ENCODE measurements around the gene ATP10A. TPM values are rescaled to one million over a fixed set of nuclear protein-coding genes. Genes with fewer than 3 reads are reported as not detected.

Gene ATP10A
- total RNA-seq, 1 experiment from 2014 or later, result not detected

- BruUV-seq (replicated peaks), result no TSS peak
- no peak for TF ChIP-seq CTCF (IDR thresholded peaks at IDR 0.05; ENCODE audit: insufficient read depth in 1 of 2, low read depth in 1 of 2, low read length in 1 of 2, severe bottlenecking in 1 of 2, unreplicated experiment in 1 of 2)
- Mint-ChIP-seq H3K4me1 (ENCODE audit: low read depth, unreplicated experiment) (no peaks in the 10 kb centered on the region), H3K36me3 (ENCODE audit: insufficient read depth, unreplicated experiment) (no peaks in the 10 kb centered on the region), H3K4me3 (ENCODE audit: unreplicated experiment) (no peak overlapping the region), H3K9me3 (ENCODE audit: unreplicated experiment) (no peaks in the 10 kb centered on the region), H3K27ac (ENCODE audit: unreplicated experiment) (peak overlapping the region; percentile 29), H3K27me3 (ENCODE audit: insufficient read depth, unreplicated experiment) (peaks cover 8% of the 10 kb centered on the region)
- no peaks in the 10 kb centered on the region for H3K9me3 ChIP-seq
- POLR2A ChIA-PET, result no interaction called here
- DNase-seq, result no peak
- no peaks in the 10 kb centered on the region for H3K36me3 ChIP-seq (ENCODE audit: control insufficient read depth, insufficient read depth, low read length)
- no peaks in the 10 kb centered on the region for H3K4me1 ChIP-seq
- H3K4me3 ChIP-seq (ENCODE audit: low read depth, low read length), result no peak overlapping the region
- no peaks in the 10 kb centered on the region for H3K27me3 ChIP-seq (replicated peaks; ENCODE audit: control insufficient read depth, insufficient read depth, low read length)
- intact Hi-C loops (cut with micrococcal nuclease; ENCODE audit: unreplicated experiment), result no loop called here
- CTCF ChIA-PET, result no interaction called here
These were observed 52.5 kb downstream of the ATP10A start for GRCh38 chr15:25810631-25811091.

GRCh38 chr15:25810154-25810553 is 53.0 kb downstream of the ATP10A start:
- H3K36me3 Mint-ChIP-seq (ENCODE audit: insufficient read depth, unreplicated experiment), result no peaks in the 10 kb centered on the region
- no peak overlapping the region for H3K4me3 Mint-ChIP-seq (ENCODE audit: unreplicated experiment)

GRCh38 chr15:25807063-25807462 is 56.1 kb downstream of the ATP10A start:
- DNase-seq, result no peak
- Histone ChIP-seq H3K4me1 (no peaks in the 10 kb centered on the region), H3K27me3 (replicated peaks; ENCODE audit: control insufficient read depth, insufficient read depth, low read length) (no peaks in the 10 kb centered on the region), H3K4me3 (ENCODE audit: low read depth, low read length) (no peak overlapping the region), H3K36me3 (ENCODE audit: control insufficient read depth, insufficient read depth, low read length) (no peaks in the 10 kb centered on the region), H3K9me3 (no peaks in the 10 kb centered on the region)
- no peak for TF ChIP-seq CTCF (IDR thresholded peaks at IDR 0.05; ENCODE audit: insufficient read depth in 1 of 2, low read depth in 1 of 2, low read length in 1 of 2, severe bottlenecking in 1 of 2, unreplicated experiment in 1 of 2)
- intact Hi-C loops (cut with micrococcal nuclease; ENCODE audit: unreplicated experiment), result no loop called here
- no TSS peak for BruUV-seq (replicated peaks)
- Mint-ChIP-seq H3K4me1 (ENCODE audit: low read depth, unreplicated experiment) (no peaks in the 10 kb centered on the region), H3K27me3 (ENCODE audit: insufficient read depth, unreplicated experiment) (no peaks in the 10 kb centered on the region), H3K9me3 (ENCODE audit: unreplicated experiment) (no peaks in the 10 kb centered on the region), H3K4me3 (ENCODE audit: unreplicated experiment) (no peak overlapping the region), H3K36me3 (ENCODE audit: insufficient read depth, unreplicated experiment) (no peaks in the 10 kb centered on the region), H3K27ac (ENCODE audit: unreplicated experiment) (no peak overlapping the region)
- CTCF ChIA-PET, result no interaction called here
- POLR2A ChIA-PET, result no interaction called here

More at GRCh38 chr15:25810154-25810553, 53.0 kb downstream of the ATP10A start:
- Mint-ChIP-seq H3K27ac (ENCODE audit: unreplicated experiment) (no peak overlapping the region), H3K4me1 (ENCODE audit: low read depth, unreplicated experiment) (no peaks in the 10 kb centered on the region), H3K9me3 (ENCODE audit: unreplicated experiment) (no peaks in the 10 kb centered on the region), H3K27me3 (ENCODE audit: insufficient read depth, unreplicated experiment) (peaks cover 5% of the 10 kb centered on the region)
- TF ChIP-seq CTCF (IDR thresholded peaks at IDR 0.05; ENCODE audit: insufficient read depth in 1 of 2, low read depth in 1 of 2, low read length in 1 of 2, severe bottlenecking in 1 of 2, unreplicated experiment in 1 of 2), result no peak
- POLR2A ChIA-PET, result no interaction called here
- Histone ChIP-seq H3K4me1 (no peaks in the 10 kb centered on the region), H3K4me3 (ENCODE audit: low read depth, low read length) (no peak overlapping the region), H3K36me3 (ENCODE audit: control insufficient read depth, insufficient read depth, low read length) (no peaks in the 10 kb centered on the region), H3K27me3 (replicated peaks; ENCODE audit: control insufficient read depth, insufficient read depth, low read length) (no peaks in the 10 kb centered on the region), H3K9me3 (no peaks in the 10 kb centered on the region)
- no TSS peak for BruUV-seq (replicated peaks)
- CTCF ChIA-PET, result no interaction called here
- DNase-seq, result no peak
- intact Hi-C loops (cut with micrococcal nuclease; ENCODE audit: unreplicated experiment), result no loop called here

Data from Caco-2 (cell line).